NCI-H187 (cell line): ENCODE results near the gene DTX3L.

Source experiments
- DNase-seq, 2 experiments: peaks; one replicate each; lab custom pipeline; 2025; lab: John Stamatoyannopoulos, UW

DTX3L gene

DNA sequence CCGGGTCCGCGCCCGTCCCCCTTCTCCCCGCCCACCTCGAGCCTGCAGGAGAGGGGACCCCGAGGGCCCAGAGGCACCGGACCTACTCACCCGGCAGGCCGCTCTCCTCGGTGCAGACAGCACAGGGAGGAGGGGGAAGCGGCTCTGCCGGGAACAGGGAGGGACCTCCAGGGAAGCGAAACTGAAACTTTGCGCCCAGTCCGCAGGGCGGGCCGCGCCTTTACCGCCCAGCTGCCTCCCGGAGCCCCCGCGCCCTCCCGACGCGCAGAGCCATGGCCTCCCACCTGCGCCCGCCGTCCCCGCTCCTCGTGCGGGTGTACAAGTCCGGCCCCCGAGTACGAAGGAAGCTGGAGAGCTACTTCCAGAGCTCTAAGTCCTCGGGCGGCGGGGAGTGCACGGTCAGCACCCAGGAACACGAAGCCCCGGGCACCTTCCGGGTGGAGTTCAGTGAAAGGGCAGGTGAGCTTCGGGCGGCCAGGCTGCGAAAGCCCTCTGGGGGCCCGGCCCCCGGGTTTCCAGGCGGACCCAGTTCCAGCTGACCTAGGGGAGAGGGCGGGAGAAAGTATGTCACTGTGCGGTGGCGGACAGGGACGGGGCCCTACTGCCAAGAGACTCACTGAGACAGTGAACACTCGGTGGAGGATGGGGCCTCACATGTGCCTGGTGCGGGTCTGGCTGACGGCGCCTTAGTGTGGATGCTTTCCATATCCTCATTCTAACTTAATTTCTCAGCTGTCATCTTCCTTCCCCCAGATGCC is at the start of gene DTX3L, which contains the start of gene PARP9:
DTX3L (plus strand) TSS at position 184 of the 758 bp plus-strand sequence; CDS start at position 273, 89 bp downstream.
PARP9 (minus strand) TSS at position 146 of the 758 bp plus-strand sequence. CDS start 4,680 bp downstream, outside the sequence.
- DNase-seq, result peak; percentile 47 to 50

DNA sequence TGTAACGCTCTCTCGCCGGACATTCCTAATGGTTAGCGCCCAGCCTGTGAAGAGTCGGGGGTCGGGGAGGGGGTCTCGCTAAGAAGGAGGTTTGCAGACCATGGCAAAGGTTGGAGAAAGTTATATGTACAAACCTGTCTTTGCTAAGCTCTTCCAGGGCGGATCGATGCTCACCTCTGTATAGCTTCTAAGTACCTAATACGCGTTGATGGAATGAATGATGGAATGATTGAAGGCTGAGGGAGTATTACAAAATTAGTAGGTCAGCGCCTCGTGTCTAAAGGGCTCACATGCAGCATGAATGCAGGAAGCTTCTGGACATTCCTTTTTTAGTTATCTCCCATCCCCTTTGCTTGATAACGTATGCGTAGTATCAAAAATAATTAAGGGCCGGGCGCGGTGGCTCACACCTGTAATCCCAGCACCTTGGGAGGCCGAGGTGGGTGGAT is 49.1 kb upstream of the DTX3L start:
- no peak for DNase-seq

GRCh38 chr3:122515870-122516269 is 48.3 kb upstream of the DTX3L start:
- no peak for DNase-seq

DNA sequence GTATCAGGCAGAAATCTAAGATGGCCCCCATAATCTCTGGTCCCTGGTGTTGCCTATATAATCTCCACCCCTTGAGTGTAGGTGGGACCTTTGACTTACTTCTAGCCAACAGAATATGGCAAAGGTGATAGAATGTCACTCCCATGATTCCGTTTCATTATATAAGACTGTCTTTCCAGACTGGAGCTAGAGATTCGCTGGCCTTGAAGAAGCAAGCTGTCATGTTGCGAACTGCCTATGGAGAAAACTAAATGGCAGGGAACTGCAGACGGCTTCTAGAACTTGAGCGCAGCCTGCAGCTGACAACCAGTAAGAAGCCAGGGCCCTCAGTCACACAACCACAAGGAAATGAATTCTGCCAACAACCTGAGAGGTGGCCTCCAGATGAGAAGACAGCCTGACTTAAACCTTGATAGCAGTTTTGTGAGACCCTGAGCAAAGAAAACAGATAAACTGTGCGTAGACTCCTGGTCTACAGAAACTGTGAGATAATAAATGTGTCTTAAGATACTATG is 47.2 kb upstream of the DTX3L start:
- DNase-seq, result no peak

DNA sequence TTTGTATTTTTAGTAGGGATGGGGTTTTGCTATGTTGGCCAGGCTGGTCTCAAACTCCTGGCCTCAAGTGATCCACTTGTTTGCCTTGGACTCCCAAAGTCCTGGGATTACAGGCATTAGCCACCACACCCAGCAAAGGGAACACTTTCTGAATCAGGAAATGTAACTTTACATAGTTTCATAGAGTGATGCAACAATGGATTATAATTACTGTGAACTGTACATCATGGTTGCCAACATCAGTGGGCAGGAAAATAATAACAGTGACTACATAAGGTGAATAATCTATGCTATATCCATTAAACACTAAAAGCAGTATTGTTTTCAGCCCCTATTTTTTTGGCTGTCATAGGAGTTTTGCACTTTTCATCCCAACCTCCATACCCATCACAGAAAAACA is 44.4 kb upstream of the DTX3L start:
- DNase-seq, result no peak

DNA sequence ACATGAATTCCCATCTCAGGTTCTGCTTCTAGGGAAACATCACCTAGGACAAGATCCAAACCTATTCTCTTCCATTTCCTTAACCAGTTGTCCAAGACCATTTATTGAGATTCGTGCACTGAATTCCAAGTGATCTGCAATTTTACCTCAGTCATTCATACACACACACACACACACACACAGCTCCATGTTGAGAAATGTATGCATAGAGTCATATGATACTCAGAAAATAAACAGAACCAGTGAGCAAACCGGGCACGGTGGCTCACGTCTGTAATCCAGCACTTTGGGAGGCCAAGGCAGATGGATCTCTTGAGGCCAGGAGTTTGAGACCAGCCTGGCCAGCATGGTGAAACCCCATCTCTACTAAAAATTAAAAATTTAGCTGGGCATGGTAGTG is 43.3 kb upstream of the DTX3L start:
- no peak for DNase-seq

GRCh38 chr3:122523317-122523716 is 40.8 kb upstream of the DTX3L start:
- no peak for DNase-seq

- no peak for DNase-seq
Observed at GRCh38 chr3:122530164-122530563, 34.0 kb upstream of the DTX3L start.

DNA sequence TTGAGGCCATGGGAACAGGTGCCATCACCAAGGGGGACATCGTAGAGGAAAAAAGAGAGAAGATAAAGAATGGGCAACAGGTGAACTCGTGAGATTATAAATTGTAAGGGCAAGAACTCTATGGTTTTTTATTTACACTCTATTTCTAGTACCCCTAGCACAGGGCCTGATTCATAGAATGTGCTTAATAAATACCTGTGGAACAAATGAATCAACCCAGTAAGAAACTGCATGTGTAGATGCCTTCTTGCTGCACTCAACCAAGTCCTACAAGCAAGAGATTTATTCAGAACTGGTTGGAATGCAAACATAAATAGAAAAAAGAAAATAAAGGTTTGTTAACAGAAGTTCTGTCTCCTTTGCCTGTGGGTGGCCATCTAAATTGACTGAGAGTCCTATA is 30.7 kb upstream of the DTX3L start:
- no peak for DNase-seq

DNA sequence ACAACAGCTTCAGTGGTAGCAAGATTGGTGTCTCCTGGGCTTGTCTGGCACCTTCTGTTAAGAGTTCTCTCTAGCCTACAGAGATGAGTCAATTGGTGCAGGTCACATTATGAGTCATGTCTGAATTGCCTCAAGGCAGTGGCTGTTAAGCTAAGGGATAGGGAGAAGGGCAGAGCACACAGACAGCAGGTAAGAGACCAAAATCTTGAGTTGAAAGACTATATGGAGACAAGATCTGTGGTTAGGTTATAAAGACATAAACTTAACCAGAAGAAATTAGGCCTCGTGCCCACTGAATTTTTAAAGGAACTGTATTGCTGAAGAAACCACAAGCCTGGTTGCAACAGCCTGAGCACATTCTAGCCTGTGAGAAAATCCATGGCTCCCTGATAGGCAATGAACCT is 30.2 kb upstream of the DTX3L start:
- DNase-seq, result no peak

DNA sequence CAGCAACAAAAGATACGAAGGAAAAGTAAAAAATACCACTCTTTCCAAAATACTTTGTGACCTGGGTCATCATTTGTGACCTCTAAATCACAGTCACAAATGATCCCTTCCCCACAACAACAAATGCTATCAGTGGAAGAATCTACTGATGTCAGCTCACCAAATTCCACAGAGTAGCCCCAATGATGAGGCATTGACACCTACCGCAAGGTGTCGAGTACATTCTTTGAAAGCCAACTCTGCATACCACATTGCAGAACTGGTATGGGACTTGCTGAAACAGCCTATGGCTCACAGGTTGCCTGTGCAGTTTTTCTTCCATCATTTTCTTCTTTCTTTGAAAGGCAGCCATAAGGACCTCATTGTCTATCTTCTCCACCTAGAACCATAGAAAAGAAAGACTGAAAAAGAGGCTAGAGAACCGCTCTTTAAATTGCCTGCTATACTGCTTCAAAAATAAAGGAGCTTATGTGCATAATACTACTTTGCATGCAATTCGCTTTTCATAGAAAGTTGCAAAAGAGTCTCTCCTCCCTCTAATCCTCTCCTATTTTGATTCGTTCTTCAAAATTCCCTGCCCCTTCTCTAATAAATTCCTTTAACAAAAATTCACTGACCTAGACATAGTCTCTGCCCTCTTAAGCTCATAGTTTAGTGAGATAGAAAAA is 28.0 kb upstream of the DTX3L start:
- DNase-seq, result no peak

GRCh38 chr3:122536632-122537001 is 27.5 kb upstream of the DTX3L start:
- DNase-seq, result no peak

GRCh38 chr3:122538956-122539490 is 25.1 kb upstream of the DTX3L start:
- DNase-seq, result no peak

DNA sequence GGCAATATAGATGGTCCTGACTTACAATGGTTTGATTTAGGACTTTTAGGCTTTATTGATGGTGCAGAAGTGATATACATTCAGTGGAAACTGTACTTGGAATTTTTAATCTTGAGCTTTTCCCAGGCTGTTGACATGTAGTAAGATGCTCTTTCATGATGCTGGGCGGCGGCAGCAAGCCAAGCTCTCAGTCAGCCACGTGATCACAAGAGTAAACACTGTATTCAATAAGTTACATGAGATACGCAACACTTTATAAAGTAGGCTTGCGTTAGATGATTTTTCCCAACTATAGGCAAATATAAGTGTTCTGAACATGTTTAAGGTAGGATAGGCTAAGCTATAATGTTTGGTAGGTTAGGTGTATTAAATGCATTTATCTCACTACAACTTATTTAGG is 18.0 kb upstream of the DTX3L start:
- no peak for DNase-seq

GRCh38 chr3:122548076-122548475 is 16.1 kb upstream of the DTX3L start:
- DNase-seq, result no peak

DNA sequence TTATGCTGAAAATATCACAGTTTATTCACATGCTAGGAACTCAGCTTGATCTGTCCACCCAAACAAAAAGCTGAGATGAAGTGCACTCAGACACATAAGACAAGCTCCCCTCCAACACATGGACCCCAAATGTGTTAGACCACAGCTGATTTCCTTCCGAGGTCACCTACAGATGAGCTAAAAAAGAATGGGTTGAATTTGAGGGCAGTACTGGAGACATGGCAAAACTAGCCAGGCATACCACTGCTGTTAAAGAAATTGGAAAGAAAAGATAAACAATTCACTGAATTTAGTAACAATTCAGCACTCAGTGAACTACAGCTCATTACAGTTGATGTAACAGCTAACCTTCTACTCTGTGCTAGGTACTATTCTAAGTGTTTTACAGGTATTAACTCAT is 15.5 kb upstream of the DTX3L start:
- DNase-seq, result no peak

GRCh38 chr3:122553171-122553570 is 11.0 kb upstream of the DTX3L start:
- no peak for DNase-seq

GRCh38 chr3:122555275-122556071 is 8.7 kb upstream of the DTX3L start:
- no peak for DNase-seq

DNA sequence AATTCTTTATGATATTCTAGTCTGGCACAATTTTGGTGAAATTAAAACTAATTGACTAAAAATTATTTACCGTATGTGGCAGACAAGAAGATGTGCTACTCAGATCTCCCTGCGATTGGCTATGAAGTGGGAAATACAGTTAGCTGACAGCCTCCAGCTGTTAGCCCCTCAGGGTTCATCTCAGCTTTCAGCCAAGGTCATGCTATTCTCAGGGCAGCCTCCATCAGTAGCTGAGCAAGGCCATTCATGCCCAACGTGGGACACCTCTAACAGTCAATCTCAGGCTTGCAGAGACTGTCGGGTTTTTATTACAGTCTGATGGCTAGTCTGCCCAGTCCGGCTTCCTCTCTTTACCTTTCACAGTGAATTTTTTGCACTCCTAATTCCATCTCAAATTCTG is 6.8 kb upstream of the DTX3L start:
- DNase-seq, result no peak

DNA sequence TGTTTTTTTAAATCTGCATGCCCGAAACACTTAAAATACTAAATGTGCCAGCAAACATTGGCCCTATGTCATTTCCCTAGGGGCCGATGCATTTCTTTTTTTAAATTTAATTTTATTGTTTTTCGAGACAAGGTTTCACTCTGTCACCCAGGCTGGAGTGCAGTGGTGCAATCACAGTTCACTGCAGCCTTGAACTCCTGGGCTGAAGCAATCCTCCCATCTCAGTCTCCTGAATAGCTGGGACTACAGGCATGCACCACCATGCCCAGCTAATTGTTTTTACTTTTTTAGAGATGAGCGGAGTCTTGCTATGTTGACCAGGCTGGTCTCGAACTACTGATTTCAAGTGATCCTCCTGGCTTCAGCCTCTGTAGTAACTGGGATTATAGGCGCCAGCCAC is 5.5 kb upstream of the DTX3L start:
- DNase-seq, result no peak

DNA sequence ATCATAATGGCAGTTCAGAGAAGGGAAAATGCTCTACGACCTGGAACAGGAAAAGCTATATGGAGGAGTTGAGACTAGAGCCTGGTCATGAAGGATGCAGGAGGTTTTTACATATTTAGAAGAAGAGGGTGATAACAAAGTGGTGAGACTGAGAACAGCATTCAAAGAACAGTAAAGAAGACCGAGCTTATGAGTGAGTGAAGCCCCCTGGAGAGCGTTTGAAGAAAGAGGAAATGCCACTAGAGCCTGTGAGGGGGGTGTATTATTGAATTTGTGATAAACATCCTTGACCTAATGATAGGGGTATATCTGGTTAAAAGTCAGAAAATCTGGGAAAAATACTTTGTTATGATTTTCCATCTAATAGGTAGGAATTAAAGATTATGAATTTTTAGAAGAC is 4.2 kb upstream of the DTX3L start:
- DNase-seq, result no peak

GRCh38 chr3:122560680-122561079 is 3.5 kb upstream of the DTX3L start:
- DNase-seq, result peak in 1 of 2 experiments; percentile 2
